GM19397 (cell line): ENCODE results near the gene SOX6.
"Not testable (repeated sequence)": the region's sequence is repeated elsewhere in the genome, so short reads cannot be mapped to it uniquely, and the experiment has no call there.

Source experiments
- ATAC-seq: cut with Tn5 transposase; IDR thresholded peaks from one replicate; pipeline ENCODE4 v1.9.1; 2021; ENCODE audit warnings: mild to moderate bottlenecking, moderate library complexity; ENCODE audit not compliant: unreplicated experiment

SOX6 gene

DNA sequence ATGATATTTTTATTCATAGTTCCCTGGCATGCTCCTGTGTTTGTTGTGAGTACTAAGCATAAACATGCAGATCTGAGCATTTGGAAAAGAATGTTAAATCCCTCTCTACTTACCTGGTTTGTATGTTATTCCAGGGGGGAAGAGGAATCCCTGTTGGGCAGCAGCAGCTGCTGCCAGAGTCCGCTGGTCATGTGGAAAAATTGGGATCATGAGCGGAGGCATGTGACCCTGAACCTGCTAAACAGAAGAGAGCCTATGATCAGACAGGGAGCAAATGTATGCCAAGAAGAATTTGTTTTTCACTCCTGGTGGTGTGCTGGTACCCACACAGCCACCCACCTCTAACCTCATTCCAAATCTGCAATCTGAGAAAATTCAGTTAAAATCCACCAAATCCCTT is 244.7 kb downstream of the SOX6 start:
- ATAC-seq = no peak

DNA sequence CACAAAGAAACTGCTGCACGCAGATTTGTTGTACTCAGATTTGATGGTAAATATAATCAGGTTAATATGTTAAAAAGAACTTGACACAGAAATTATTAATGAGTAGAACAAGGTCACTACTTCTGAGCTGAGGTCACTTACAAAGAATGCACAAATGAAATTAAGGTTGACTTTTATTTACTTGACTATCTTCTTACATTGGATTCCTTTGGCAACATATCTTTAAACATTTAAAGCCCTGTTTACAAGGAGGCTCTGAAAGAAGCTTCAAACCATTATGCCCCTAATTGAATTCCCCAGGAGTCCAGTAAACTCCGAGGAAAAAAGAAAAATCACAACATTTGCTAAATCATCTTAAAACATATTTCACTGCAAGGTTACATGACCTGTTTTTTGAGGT is 245.5 kb downstream of the SOX6 start:
- ATAC-seq = no peak

DNA sequence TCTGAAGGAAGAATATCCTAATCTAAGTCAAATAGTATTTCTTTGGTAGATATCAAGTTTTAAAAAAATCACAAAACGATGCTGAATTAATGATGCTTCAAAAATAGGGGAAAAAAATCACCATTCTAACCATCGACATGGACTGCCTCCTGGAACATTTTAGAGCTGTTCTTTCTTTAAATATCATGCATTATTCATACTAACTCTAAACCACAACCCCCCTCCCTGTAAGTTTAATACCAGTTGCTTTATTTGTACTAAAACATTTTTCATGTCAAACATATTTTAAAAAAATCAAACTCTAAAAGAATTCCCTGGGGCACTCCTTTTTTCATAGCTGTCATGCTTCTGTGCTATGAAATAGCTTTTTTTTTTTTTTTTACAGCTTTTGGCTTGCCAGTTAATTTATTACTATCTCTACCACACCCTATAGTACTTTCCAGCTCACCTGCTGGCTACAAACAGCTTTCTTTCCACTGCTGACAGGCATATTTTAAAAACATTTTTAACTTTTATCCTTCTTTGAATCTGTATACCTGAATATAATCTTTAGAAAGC is 256.9 kb downstream of the SOX6 start:
- ATAC-seq = no peak

DNA sequence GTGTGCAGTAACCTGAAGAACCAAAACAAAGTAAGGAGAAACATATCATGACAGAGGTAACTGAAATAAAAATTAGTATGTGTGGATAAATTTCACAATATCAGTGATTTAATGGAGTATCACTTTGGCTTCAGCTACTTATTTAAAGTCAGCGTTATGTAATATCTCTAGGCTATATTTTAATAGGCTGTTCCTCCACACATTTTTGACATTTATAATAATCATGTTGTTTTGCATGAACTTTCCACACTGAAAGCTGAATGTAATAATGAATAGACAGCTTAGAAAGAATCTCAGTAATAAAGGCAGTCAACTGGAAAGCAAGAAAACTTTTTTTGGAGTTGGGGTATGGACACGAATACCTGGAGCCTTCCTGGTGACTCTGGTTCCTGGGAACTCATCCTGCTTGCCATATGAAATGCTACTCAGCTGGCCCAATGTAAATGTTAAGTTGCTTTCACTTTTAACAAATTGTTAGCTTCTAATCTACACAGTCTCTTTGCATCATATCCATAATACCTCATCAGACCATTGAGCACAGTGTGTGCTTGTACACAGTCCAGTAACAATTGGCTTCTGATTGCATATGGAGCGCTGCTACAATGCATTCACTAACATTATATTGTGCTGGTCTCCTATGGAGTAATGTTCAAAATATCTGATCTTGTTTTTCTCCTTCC is 257.7 kb downstream of the SOX6 start:
- no peak for ATAC-seq

DNA sequence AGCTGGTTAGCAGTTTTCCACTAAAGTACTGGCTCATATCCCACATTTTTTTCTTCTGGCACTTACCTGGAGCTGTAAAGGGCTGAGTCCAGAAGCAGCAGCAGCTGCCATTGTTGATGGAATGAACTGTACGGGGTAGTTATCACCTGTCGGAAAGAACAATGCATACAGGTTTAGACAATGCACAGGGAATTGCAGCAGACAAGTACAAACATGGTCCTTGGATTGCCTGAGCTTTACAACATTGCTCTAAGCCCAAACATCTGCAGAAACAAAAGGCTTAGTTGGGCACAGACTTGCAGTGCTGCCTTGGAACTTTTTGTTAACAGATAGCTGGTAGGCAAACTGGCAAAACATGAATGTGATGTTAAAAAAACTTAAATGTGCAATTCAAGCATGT is 258.8 kb downstream of the SOX6 start:
- no peak for ATAC-seq

DNA sequence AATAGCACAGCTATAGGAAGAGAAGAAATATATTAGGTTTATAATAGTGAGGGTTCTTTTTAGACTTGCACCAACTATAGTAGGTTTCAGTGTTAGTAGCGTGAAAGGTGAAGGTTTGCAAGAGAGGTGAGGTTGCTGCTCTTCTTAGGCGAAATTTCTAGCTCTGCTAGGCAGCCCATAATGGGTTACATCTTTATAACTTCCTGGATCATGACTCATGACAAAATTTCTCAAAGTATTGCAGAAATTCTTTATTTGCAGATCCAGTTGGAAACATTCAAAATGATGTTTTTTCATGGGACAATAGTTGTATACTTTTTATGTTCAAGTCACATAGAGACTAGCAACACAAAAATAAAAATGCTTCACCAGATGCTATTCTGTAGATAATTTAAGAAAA is 260.0 kb downstream of the SOX6 start:
- ATAC-seq = no peak

DNA sequence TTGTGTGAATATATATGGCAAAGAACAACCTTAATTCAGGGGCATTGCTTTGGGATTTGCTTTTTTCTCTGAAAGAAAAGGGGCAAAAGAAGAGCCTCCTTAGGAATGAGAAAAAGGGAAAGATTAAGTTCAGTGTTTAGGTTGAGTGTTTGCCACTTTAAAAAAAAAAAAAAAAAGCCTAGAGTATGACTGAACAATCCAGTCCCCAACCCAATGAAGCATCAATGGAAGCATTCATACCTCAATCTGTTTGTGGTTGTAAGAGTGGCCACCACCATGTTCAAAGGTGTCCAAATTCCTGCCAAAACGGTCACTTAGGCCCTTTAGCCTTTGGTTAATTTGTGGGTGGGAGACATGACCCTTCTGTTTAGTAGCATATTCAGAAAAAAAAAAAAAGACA is 260.6 kb downstream of the SOX6 start:
- no peak for ATAC-seq

DNA sequence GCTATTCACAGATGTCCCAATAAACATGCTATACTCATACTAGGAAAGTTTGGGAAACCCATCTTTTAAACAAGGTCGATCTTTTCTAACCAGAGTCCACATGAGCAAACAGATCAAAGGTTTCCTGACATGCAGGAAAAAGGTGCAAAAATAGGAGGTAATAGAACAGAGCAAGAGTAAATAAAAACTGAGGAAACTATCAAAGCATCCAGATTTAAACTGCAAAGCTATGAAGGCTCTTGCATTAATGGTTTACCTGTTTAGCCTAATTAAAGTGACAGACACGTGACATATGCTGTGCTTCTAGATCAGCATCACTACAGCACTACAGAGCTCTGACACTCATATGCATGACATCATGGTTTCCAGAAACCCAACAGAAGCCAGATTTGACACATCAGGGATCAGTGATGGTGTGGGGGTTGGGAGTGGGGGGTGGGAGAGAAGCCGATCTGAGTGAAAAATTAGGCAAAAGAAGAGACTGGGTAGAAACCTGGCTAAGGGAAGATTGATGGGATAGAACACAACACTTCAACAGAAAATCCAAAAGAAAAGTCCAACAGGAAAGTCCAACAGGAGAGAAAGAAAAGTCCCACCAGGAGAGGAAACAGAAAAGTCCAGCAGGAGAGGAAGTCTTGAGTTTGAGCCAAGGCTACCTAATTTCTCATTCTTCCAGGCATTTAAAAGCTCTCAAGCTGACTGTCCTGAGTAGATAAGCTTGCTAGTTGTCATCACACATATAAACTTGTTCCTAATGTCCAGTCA is 262.3 kb downstream of the SOX6 start:
- no peak for ATAC-seq

DNA sequence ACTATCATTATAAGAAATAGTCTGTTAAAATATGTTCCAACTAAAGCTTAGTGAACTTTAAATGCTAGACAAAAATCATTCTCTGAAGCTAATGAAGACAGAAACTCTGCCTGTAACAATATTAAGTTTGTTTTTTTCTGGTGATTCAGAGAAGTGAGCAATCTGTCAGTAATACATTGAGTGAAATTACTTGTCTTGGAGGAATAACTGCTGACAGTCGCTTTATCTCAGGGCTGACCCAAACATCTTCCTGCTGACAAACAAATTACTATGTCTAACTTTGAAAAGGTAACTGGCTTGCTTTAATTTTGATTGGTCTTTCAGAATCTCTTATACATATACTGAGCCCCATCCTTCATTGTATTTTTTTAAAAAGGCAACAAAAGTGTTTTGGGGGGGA is 264.5 kb downstream of the SOX6 start:
- ATAC-seq = no peak

DNA sequence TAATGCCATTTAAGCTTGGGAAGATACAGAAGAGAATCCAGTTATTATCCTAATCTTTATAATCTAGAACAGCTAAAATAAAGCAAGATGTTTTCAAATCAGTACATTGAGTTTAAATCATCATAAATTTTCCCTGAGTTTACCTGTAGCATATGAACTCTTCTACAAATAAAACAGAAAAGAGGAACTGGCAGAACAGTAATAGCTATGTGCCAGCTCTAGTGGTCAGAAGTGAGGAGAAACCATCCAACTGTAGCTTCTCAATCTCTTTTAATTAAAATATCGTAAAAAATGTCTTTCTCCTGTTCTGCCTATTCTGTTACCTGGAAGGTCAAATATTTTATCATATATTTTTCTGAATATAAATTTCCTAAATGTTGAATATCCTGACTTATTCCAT is 266.9 kb downstream of the SOX6 start:
- ATAC-seq = no peak

DNA sequence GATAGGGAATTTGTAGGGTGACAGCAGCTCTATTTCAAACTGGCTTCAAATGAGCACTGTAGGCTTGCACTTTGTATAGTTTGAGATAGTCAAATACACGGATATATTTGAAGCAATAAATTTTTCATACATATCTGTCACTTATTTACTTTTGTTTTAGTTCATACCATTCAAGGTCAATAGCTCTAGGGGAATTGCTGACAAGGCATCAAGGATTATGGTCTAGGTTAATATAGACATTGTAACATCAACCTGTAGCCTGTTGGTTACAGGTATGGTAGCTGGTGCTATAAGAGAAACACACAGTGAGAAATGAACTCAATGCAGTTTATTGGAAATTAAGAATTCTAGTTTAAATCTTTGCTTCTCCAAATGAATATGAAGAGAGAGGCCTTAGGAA is 267.6 kb downstream of the SOX6 start:
- ATAC-seq = no peak

DNA sequence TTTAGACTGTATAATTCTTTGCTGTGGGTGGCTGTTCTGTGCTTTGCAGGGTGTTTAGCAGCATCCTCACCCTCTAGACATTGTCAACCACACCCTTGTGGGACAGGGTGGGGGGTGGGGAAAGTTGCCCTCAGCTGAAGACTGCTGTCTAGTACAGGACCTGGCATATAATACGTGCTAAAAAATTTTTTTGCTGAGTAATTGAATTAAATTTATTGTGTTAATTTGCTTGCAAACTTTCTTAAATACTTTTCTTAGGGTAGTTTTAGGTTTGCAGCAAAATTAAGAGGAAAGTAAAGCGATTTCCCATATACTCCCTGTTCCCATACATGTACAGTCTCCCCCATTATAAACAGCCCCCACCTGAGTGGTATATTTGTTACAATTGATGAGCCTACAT is 268.5 kb downstream of the SOX6 start:
- no peak for ATAC-seq

DNA sequence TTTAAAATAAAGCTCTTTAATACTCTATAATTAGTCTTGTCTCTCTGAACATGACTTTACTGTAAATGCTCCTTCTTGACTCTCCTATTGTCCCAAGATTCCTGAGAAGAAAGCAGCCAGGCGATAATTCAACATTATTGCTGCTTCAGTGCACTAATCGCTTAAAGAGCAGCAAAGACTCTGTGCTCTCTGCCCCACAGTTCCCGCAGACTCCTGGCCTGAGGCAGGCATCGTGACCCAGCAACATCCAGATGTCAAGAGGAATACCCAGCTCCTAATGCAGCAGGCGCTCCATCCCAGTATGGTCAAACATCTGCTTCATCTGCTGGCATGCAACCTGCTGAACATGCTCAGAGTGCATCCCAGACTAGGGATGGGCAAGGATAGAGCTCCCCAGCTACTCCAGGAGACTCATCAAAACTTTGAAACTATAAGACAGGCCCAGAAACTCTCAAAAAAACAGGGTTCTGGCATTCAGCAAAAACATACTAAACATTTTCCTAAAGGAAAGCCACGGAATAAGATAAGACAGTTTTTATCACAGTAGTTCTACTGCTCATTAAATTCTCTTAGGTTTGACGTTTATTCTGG is 270.0 kb downstream of the SOX6 start:
- ATAC-seq = no peak

DNA sequence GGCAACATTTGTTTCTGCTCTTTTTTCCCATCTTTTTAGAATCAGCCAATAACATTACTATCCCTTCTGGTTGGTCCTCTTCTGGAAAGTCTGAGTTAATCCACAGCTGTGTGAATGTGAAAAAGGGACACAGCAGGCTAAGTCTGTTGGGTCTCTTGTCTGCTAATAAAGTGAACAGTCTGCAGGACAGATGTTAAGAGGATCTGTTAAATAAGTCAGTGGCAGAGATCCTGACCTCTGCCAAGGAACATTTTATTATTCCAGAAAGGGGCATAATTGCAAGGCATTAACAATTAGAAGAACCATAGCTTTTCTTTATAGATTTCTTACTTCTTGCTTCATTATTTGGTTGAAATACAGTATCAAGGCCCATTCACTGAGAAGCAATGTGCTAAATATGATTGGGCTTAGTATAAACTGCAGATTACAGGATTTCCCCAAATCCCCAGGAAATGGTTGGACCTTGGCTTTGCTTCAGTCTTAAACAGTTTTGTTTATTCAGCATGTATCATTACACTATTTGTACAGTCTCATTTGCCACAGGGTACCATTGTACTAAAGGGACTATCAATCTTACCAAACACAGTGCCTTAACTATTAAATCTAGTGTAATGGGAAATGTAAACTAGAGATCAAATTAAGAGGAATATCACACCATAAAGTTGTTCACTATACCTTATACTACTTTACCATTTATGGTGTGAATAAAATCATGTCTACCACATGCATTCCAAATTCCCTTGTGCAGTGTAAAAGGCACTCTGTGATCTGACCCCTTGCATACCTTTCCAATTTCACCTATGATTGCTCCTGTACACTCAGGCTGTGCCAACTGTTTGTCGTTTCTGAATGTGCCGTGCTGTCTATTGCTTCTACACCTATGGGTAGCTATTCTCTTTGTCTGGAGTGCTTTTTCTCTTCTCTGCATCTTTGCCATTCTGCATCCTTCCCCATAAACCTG is 274.0 kb downstream of the SOX6 start:
- no peak for ATAC-seq

DNA sequence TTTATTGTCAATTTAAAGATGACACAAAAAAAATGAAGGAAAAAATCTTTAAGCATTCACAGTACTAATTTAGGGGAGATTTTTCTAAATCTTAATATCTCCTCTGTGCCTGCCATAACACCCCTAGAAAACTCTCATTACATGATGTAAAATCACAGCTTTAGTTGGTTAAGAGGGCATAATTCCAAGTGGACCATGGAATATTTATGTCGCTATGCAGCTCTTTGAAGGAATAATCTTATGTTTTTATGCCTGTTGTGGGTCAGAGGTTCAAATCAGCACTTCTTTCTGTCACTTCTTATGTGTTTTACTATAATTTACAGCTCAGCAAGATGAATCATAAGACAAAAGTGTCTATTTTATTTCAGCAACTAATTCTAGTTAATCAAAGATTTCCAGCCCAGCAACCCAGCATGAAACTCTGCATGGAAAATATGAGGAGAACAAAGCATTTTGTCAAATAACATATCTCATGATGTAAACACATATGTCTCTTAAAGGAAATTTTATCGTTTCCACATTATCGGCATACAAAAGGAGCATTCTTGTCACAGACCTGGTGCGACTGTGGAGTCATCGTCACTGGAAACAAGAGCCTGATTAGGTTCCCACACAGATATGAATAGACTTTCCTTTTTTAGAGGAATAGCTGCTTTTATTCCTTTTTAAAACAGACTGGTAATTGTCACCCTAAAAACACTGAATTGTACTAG is 274.8 kb downstream of the SOX6 start:
- ATAC-seq = no peak

DNA sequence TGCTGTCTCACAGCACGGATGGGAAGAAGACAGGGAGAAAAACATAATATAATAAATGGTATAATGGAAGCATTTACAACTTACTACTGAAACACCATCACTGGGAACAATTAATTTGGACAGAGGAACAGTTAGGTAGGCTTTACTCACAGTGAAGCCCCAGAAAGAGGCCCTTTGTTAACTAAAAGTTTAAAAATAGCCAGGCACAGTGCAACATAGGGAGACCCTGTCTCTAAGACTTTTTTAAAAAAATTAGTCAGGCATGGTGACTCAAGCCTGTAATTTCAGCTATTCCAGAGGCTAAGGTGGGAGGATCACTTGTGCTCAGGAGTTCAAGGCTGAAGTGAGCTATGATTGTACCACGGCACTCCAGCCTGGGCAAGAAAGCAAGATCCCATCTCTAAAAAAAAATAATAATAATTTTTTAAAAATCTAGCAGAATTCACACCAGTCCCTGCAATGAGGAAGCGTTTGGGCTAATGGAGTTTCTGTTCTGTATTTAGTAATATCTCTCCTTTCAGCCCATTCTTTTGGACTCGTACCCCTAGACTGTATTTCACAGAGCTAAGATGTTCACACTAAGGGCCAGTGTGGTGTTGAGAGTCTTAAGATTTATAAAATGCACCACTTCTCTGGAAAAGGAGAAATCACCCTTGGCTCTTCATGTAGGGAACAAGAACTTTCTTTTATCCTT is 275.5 kb downstream of the SOX6 start:
- ATAC-seq = no peak

DNA sequence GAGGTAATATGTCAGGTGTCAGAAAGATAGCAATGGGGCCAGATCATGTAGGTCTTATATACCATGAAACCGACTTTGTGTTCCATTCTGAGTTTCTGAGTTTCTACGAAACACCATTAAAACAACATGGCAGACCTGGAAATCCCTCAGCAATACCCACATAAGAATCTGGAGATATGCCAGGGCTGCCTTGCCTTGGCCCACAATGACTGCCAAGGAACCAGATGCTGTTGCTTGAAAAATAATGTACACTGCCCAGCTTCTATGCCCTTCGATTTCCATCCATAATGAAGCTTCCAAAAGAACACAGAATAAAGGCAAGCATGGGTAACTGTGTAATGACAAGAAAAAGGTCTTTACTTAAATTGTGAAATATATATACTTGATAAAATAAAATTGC is 277.4 kb downstream of the SOX6 start:
- ATAC-seq = no peak

DNA sequence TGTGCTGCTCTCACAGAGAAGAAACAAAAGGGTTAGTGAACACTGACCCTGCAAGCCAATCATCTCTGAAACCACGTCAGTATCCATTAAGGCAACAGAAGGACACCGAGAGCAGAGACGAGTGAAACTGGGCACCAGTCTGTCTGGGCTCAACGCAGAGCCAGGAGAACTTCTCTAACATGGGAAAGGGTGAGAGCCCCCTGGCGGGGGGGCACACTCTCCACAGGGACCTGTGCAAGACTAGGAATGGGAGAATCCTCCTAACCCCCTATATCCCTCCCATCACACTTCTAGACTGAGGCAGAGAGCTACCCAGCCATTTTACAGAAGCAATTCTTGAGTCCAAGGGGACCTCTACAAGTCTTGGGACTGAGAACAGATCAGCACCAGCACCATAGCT is 285.8 kb downstream of the SOX6 start:
- ATAC-seq = no peak

DNA sequence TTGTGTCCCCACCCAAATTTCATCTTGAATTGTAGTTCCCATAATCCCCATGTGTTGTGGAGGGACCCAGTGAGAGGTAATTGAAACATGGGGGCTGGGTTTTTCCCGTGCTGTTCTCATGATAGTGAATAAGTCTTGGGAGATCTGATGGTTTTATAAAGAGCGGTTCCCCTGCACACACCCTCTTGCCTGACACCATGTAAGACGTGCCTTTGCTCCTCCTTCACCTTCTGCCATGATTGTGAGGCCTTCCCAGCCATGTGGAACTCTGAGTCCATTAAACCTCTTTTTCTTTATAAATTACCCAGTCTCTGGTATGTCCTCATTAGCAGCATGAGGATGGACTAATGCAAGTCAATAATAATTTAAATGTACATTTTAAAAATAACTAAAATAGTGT is 289.1 kb downstream of the SOX6 start:
- ATAC-seq = not testable (repeated sequence)

DNA sequence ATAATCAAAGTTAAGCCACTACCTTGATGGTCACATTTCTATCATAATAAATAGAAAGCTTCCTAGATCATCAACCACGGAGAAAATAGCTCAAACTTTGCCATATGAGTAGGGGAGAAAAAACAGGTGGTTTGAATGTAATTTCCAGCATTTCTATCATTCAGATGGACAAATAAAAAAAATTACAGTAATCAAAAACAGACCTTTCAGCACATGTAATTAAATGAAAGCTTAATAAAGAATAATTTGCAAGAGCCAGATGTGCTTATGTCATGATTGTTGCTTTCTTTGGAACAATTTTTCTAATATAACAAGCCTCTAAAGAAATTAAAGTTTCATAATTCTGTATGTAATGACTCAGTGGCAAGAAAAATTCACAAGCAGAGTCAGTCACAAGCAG is 297.0 kb downstream of the SOX6 start:
- ATAC-seq = no peak
